Fibroblast of skin of back (primary cell): ENCODE data around the gene ST6GALNAC2.

Experiments
- DNase-seq: peaks from one replicate; pipeline ENCODE4 v3.0.0-alpha.2; 2013

The ST6GALNAC2 gene

DNA sequence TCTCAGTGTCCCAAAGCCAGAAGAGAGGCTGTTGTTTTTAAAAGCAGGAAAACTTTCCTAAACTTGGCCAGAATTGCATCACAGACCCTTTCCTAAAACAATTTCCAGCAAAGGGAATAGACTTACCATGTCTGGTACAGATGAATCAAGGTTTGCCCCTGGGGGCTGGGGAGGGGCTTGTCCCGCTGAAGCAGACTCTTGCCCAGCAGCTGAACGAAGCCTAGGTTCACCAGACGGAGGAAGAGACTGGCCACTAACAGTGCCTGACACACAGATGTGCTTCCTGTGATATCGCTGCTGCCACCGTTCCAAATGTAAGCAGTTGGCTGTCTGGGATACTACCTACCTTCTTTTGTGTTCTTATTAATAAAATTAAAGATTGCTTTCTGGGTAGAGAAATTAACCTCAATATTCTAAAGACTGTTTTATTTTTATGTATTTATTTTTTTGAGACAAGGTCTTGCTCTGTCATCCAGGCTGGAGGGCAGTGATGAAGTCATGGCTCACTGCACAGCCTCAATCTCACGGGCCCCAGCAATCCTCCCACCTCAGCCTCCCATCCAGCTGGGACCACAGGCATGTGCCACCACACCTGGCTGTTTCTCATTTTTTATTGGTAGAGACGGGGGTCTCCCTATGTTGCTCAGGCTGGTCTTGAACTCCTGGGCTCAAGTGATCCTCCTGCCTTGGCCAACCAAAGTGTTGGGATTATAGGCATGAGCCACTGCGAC, 32.3 kb downstream of the ST6GALNAC2 start:
- DNase-seq = no peak

DNA sequence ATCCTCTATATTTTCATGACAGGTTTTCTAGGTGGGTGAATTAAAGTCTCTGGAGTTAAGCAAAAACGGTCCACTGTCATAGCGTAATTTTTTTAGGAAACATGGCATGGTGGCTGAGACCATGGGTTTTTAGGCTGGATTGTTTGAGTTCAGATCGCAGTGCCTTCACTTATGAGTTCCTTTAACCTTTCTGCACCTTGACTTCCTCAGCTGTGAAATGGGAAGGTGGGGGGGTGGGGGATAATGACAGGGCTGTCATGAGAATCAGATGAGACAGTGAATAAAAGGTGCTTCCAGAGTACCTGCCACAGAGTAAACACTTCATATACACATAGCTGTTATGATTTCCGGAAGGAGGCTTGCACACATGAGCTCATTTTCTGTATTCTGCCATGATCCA, 34.0 kb downstream of the ST6GALNAC2 start:
- no peak for DNase-seq

GRCh38 chr17:76550712-76551615, 34.7 kb downstream of the ST6GALNAC2 start:
- no peak for DNase-seq

- DNase-seq = no peak
These were observed 36.1 kb downstream of the ST6GALNAC2 start for GRCh38 chr17:76549539-76549938.

DNA sequence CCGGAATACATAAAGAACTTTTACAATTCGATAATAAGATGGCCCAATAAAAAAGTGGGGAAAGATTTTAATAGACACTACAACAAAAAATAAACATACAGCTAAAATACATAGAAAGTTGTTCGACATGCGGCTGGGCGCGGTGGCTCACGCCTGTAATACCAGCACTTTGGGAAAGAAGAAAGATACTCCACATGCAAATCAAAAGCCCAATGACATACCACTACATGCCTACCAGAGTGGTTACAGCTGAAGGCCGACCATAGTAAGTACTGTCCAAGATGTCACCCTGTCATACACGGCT, 36.5 kb downstream of the ST6GALNAC2 start:
- DNase-seq = no peak

DNA sequence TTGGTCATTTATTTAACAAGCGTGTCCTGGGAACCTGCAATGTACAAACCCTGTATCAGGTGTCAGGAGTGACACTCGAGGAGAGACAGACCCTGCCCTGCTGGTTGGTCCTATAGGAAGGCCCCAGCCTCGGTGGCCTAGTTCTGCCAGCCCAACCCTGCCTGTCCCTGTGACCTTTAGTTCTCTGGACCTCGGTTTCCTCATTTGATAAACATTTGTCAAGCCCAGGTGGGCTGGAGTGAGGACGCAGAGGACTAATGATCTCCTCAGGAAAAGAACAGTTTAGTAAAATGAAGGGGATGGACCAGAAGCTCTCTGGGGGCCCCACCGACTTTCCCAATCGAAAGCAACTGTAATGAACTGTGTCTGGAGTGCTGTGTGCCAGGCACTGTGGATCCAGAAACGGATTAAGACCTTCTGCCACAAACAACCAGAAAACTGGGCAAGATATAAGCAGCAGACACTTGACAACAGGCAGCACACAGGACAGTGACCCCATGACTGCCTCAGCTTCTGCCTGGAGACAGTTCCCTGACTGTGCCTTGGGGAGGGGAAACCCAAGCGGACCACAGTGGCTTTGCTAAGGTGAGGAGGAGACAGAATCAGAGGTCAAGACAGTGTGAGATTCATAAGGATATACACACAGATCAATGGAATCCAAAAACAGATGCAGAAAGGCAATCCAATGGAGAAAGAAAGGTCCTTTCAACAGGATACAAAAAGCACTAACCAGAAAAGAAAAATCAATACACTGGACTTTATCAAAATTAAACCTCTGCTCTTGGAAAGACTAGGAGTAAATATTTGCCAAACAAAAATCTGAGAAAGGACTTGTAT, 37.1 kb downstream of the ST6GALNAC2 start:
- no peak for DNase-seq

DNA sequence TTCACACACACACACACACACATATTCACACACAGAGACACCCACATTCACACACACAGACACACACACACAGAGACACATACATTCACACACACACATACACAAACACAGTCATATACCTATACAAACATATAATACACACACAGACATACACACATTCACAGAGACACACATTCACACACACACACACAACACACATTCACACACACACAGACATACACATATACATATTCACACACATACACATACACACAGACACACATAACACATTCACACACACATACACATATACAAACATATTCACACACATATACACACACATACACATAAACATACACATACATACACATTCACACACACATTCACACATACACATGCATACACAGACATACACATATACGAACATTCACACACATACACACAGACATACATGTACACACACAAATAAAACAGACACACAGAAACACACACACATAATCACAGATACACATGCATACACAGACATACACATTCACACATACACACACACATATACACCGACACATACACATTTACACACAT, 37.9 kb downstream of the ST6GALNAC2 start:
- DNase-seq = no peak

DNA sequence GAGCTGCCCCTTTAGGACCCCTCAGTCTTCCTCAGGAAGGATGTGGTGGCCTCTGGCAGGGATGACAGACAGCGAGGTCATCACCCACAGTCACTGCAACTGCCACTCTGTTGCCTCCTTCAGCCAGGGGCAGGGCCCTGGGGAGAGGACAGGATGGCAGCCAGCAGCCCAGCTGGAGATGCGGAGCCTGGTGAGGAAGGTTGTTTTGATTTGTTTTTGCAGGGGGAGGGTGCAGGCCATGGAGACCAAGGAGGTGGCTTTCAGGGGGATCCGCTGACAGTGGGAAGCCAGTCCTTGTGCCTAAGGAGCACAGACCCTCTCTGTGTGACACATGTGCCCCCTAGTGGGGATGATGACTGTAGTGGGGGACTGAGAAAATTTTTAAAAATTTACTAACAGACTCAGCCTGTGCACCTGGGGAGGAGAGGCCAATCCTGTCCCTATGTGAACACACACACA, 38.4 kb downstream of the ST6GALNAC2 start:
- DNase-seq = peak; percentile 83

- peak; percentile 95 for DNase-seq
These were observed 39.0 kb downstream of the ST6GALNAC2 start for GRCh38 chr17:76546556-76547182.

- DNase-seq = peak; percentile 9
These were observed 39.6 kb downstream of the ST6GALNAC2 start for GRCh38 chr17:76545918-76546555.

- DNase-seq = no peak
These were observed 40.9 kb downstream of the ST6GALNAC2 start for GRCh38 chr17:76544546-76545365.

- no peak for DNase-seq
These were observed 41.7 kb downstream of the ST6GALNAC2 start for GRCh38 chr17:76543826-76544545.

DNA sequence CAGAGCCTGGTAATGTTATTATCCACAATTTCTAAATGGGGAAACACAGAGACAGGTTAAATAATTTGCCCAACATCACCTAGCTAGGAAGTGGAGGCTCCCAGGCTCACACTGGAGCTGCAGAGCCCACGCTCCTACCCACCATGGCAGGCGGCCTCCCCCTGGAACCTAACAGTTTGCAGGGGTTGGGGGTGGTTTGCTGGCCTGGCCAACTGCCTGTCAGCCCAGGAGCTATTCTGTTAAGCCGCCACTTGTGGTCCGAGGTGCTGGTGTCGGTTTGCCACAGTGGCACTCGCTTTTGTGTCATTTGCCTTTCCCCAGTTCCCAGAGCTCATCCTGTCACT, 42.2 kb downstream of the ST6GALNAC2 start:
- no peak for DNase-seq

GRCh38 chr17:76542984-76543383, 42.7 kb downstream of the ST6GALNAC2 start:
- DNase-seq = no peak

GRCh38 chr17:76542566-76542971, 43.1 kb downstream of the ST6GALNAC2 start:
- DNase-seq = no peak

DNA sequence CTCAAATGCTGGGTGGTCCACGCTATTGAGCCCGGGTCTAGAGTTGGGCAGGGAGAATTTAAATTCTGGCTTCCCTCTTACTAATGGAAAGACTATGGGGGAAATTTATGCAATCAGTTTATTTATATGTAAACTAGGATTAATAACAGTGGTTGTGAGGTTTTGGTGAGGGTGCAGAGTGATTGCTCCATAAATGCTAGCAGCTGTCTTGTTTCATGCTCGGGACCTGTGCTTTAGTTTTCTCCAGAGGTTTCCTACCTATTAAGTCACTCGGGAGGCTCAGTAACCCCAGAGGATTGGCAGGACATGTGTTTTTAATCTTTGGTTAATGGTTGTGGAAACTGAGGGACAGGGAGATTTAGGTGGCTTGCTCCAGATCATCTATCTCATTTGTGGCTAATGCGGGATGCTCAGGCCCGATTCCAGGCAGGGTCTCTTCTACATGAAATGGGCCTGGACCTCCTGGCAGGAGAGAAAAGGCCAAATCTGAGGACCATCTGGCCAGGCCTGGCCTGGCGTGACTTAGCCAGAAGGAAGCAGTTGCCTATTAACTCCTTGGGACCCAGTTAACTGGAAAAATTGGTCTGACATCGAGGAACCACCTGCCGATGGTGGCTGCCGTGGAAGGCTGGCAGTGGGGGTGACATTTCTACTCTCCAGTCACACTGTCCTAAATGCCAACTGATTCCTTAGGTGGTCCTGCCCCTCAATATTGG, 43.8 kb downstream of the ST6GALNAC2 start:
- DNase-seq = no peak

DNA sequence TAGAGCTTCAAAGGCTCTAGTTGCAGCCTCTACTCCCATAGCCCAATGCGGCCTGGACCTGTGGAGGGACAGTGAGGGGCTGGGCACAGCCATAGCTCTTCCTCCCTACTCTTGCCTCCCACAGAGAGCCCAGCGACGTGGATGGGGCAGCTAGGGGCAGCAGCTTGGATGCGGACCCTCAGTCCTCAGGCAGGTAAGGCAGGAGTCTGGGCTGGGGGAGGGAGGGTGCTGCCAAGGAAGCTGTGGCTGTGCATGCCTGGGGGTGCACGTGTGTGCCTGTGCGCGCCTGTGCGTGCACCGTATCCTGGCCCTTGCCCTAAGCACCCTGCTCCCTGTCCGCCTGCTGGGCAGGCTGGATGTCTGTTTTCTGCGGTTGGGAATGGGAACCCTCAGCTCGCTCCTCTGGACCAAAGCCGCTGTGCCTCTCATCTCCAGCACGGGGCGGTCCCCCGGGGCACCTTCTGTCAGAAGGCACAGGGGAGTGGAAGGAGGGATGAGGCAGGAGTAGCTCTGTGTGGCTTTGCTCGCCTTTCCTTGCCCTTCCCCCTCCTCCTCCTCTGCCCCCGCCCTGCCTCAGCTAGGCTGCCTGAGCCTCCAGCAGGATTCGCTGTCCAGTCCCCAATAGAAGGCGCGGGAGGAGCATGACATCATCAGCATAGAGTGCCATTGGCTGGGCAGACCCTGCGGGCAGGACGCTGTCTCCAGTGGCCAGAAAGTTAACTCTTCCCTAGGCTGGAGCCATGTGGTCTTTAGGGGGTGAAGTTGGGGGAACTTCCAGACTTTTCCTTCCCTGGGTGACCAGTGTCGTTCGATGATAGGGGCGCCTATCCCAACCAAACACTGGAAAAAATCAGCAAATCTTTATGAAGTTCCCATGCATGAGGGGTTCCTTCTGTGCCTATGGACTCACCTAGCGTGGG, 45.0 kb downstream of the ST6GALNAC2 start:
- peak; percentile 96 for DNase-seq

GRCh38 chr17:76539631-76540271, 45.9 kb downstream of the ST6GALNAC2 start, which contains the start of gene PRCD:
PRCD (plus strand) TSS chr17:76540044; CDS start chr17:76540142, 98 bp downstream.
- no peak for DNase-seq
